ENCODE results near the gene B3GNT3.

B3GNT3 gene

DNA sequence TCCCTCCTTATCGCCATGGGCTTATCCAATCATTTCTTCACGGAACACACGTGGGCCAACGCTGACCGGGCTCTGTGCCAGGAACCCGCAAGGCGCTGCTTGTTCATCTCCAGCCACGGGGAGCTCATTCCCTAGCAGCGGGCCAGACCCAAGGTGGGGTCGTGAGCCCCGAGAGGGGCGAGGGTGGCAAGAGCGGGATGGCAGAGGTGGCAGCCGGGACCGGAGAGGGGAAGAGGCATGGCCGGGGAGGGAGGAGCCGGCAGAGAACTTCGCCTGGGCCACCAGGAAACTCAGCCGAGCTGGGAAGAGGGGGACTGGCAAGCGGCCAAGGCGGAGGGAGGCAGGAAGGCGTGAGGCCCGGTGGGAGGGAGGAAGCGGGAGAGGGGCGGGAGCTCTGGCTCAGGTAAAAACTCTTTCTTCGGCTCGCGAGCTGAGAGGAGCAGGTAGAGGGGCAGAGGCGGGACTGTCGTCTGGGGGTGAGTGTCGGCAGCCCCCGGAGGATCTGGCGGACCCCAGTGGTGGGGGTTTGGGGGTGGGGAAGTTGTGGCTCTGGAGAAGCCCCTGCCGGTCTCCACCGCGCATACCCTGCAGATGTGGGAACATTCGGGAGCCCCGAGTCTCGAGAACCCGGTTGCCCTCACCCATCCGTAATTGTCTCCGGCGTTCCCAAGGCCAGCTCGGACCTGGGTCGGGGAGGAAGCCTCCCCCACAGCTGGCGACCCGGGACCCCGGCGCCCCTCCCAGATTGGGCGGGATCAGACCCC is at the start of gene B3GNT3:
TSS of gene B3GNT3 (plus strand) at position 408 of the 764 bp plus-strand sequence. CDS start 12,670 bp downstream, outside the sequence.
- DNase-seq, result no peak

GRCh38 chr19:17747205-17748098 is 47.5 kb upstream of the B3GNT3 start:
- DNase-seq, result peak; percentile 86

DNA sequence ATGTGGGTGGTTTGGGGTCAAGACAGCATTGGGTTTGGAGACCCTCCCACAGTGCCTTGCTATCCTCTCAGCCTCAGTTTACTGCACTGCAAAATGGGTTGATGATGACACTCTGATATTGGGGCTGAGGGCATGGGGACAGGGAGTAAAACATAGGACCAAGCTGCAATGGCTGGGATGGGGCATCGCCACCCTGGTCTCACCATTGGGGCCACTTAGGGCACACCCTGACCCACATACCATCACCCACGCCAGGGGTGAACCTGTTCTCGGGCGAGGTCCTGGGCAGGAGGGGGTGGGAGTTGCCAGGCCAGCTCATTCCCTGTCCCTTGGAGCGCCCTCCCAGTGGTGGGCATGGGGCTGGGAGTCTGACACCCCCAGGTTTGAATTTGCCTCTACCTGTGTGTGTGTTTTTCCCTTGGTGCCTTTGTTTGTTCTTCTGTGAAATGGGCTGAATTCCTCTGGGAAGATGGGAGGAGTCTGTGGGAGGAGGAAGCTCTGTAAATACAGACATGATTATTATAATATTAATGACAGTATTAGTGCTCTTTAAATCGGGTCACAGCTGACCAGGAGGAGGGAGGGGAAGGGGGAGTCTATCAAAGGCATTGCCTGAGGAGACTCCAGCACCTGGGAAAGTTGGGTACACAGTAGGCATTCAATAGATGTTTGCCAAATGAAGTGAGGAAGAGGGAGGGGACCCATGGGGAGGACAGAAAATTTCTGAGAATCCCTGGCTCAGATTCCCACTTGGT is 45.9 kb upstream of the B3GNT3 start:
- no peak for DNase-seq

DNA sequence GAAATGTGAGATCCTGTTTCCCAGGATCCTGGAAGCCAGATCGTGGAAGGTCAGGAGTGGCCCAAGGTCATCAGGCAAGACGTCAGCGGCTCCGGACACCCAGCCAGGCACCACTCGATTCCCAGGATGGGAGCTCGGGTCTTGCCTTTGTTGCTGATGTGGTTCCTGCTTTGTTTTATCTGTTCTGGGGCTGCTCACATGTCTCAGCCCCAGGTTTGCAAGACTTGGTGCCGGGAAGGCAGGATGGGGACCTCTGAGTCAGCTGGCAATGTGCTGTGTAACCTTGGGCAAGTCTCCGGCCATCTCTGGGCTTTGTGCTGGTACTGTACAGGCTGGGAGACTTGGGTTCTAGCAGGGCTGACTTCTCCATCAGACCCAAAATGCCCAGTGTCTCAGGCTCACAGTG is 45.0 kb upstream of the B3GNT3 start:
- no peak for DNase-seq

GRCh38 chr19:17751103-17751911 is 43.6 kb upstream of the B3GNT3 start, which contains the start of gene FCHO1:
Gene FCHO1, plus strand, starts transcription at chr19:17751477. Its CDS starts 3,688 bp downstream, at chr19:17755165.
- no peak for DNase-seq

- DNase-seq, result no peak
These were observed 43.0 kb upstream of the B3GNT3 start for GRCh38 chr19:17751912-17752273.

DNA sequence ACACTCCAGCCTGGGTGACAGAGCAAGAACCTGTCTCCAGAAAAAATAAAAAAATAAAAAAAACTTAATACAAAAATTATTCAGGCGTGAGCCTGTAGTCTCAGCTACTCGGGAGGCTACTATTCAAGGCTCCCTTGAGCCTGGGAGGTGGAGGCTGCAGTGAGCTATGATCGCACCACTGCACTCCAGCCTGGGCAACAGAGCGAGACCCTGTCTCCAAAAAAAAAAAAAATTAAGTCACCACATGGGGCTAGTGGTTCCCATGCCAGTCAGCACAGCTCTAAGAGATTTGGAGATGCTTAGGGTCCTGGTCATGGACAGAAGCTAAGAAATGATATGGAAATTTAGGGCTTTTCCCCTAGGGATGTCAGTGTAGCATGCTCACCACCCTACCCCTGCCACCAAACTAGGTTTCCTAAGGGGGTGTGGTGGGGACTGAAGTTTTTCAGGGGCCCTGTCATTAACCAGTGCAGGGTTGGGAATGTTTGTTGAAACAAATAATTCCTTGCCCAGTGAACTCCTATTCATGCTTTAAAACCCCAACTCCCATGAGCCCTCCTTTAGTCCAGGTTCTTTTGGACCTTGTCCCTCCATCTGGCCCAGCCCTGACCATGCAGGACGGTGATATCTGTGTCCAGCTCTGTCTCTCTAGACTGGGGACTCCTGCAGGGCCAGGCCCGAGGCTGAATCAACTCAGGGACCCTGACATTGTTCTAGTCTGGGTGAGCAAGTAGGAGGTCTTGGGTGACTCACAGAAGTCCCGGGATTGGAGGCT is 41.9 kb upstream of the B3GNT3 start:
- no peak for DNase-seq

DNA sequence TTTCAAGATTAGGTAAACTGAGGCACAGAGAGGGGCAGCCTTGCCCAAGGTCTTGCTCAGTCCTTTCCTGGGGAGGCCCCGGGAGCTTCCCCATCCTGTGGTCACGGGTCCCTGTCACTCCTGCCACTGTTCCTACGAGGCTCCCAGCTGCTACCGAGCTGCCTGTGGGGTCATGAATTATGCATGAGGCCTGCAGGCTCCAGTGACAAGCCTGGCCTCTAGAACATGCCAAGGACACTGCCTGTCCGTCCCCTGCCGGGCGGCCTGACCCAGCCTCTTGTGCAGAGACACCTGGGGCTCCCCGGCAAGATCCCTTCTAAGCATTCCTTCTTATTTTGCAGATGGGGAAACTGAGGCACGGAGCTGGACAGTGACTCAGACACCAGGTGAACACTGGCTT is 41.0 kb upstream of the B3GNT3 start:
- peak; percentile 46 for DNase-seq

DNA sequence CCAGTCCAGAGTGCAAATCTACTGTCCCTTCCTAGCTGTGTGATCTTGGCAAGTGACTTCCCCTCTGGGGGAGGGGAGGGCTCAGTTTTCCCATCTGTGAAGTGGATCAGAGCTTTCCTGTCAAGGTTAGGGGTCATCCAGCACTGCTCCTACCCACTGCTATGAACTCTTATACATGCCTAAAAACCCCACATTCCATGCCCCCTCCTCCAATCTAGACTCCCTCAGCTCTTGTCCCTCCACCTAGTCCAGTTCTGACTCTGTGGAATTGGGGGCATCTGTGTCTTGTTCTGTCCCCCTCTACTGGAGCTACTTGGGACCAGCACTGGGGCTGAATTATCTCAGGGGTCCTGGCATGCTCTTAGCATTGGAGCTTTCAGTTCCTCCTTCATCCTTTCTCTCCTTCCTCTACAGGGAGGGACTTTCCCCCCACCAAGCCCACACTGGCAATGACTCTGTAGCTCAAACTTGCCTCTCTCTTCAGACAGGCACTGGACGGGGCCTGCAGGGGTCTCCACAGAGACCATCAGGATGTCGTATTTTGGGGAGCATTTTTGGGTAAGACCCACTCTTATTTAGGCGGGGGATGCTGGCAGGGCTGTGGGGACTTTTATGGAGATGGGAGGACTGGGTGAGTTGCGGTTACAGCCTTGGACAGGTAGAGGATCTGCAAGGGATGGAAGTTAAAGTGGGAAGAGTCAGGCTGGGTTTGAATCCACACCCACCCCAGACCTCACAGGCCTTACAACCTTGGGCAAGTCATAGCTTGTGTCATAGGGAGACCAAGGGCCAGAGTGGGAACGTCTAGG is 40.1 kb upstream of the B3GNT3 start:
- no peak for DNase-seq

DNA sequence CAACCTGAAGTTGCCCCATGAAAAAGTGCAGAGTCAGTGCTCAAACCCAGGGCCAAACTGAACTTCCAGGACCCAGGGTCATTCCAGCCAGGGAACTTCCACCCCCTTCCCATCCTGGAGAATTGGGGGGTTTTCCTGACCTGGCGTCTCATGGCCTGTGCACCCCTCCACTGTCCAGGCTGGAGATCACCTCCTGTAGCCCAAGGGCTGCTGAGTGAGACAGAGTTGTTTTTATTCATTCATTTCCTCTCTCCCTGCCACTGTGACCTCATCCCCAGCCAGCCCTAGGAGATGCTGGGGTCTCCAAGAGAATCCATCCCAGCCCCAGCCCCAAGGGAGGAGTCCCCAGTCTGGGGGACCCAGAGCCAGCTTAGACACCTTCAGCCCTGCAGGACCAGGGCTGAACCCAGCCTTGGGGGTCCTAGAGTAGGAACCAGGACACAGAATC is 39.5 kb upstream of the B3GNT3 start:
- DNase-seq, result no peak

DNA sequence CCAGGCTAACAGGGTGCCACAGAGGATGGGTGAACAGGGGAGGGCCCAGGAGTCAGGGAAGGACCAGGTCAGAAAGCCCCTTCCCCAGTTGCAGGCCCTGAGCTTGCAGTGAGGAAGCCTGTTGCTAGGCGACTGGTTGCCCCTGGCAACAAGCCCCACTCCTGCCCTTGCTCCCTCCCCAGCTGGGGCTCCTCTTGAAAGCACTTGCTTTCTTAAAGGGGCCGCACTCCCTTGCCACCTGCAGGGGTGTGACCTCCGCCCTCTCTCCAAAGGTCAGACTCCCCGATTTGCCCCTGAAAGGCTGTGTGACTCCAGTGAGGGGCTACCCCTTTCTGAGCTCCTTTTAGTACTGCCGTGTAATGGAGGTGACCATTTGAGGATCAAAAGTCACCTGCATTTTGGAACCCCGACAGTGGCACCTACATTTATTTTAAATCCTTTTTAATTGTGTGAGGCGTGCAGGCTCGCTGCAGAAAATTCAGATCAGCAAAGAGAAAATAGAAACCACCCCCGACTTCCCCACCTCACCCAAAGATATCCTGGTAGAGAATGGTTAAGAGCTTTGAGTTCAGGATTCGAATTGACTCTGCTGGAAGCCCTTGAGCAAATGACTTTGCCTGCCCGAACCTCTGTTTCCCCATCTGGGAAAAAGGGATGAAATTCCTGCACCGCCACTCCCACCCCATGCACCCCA is 38.8 kb upstream of the B3GNT3 start:
- peak; percentile 64 for DNase-seq

DNA sequence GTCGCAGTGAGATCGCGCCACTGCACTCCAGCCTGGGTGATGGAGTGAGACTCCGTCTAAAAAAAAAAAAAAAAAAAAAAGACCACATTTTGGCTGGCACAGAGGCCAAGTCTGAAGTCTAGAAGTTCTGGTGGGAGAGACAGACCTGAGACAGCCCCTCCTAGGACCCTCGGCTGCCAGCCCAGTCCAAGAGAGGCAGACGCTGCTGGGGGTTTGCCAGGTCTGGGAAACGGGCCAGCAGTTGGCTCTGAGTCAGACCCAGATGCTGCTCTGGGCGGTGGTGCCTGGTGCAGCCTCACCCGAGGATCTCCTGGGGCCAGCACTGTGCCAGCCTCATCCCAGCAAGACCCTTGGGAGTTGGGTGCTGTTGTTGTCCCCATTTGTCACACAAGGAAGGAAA is 37.8 kb upstream of the B3GNT3 start:
- DNase-seq, result peak; percentile 16

DNA sequence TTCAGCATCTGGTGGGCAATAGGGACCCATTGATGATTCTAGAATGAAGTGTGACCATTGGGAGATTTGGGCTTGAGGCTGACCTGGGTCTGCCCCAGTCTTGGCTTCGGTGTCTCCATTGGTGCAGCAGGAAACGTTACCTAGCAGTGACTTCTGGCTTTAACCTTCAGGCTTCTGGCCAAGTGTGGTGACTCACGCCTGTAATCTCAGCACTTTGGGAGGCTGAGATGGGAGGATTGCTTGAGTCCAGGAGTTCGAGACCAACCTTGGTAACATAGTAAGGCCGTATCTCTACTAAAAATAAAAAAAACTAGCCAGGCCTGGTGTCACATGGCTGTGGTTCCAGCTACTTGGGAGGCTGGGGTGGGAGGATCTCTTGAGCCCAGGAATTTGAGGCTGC is 36.4 kb upstream of the B3GNT3 start:
- no peak for DNase-seq

DNA sequence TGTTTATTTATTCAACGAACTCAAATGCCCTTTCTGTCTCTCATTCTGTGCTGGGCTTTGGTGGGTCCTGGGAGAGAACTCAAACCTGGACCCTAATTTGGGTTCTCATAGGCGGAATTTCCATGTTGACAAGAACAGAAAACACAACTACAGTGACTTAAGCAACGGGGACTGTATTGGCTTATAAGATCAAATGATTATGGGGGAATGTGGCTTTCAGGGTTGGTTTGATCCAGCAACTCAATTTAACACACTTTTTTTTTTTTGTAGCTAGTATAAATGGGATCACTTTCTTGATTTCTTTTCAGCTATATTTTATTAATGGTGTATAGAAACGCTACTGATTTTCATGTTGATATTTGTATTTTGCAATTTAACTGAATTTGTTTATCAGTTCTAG is 33.8 kb upstream of the B3GNT3 start:
- DNase-seq, result no peak

GRCh38 chr19:17762505-17763229 is 32.3 kb upstream of the B3GNT3 start:
- DNase-seq, result peak; percentile 88

DNA sequence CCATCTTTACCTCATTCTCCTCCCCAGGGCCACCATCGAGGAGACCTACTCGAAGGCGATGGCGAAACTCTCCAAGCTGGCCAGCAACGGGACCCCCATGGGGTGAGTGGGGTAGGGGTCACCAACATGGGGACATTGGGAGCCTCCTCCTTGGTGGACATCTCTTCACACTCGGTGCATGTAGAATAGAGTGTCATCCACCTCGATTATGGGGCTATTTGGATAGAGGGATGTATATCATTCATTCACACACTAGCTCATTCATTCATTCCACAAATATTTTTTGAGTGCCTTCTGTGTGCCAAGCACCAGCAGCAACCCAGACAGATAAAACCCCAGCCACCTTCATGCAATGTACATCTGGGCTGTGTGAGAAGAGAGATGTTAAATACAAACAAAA is 30.6 kb upstream of the B3GNT3 start:
- DNase-seq, result no peak

DNA sequence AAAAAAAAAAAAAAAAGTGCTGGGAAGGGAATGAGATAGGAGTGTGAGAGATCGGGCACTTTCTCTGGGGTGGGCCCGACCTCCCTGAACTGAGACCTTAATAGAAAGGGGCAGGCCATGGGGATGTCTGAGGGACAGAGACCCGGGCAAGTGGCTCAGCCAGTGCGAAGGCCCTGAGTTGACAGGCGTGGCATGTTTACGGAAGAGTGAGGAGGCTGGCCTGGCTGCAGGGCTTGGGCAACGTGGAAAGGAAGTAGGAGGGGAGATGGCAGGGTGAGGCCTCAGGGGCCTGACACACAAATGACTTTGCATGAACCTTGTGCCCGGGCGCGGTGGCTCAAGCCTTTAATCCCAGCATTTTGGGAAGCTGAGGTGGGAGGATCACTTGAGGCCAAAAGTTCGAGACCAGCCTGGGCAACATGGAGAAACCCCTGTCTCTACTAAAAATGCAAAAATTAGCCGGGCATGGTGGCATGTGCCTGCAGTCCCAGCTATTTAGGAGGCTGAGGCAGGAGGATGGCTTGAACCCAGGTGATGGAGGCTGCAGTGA is 29.8 kb upstream of the B3GNT3 start:
- no peak for DNase-seq

DNA sequence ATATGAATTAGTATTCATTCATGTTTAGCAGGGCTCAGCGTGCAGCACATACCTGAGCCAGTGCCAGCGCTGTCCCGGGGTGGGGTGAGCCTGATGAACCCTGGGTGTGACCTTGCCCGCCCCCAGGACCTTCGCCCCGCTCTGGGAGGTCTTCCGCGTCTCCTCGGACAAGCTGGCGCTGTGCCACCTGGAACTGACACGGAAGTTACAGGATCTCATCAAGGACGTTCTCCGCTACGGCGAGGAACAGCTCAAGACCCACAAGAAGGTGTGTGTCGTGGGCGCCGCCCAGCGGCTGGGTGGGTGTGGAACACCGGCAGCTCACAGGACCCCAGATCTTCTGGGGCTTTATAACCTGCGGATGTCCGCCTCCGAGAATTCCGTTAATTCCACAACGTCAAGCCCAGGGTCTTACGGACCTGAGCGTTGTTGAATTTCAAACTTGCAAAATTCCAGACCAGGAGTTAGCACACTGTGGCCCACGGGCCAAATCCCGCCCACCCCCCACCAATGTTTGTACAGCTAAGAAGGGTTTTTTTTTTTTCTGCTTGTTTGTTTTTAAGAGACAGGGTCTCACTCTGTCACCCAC is 28.3 kb upstream of the B3GNT3 start:
- peak; percentile 61 for DNase-seq

GRCh38 chr19:17767559-17767958 is 27.4 kb upstream of the B3GNT3 start:
- DNase-seq, result no peak
